ENCODE data around the gene TJP1.

- TF ChIP-seq POLR2AphosphoS5 (IDR thresholded peaks at IDR 0.05; ENCODE audit: low read depth, low read length) (no peak), TAF1 (IDR thresholded peaks at IDR 0.05; ENCODE audit: low read depth, low read length) (no peak), POLR2A (IDR thresholded peaks at IDR 0.05; ENCODE audit: low read depth, low read length) (no peak), POU2F2 (IDR thresholded peaks at IDR 0.05; ENCODE audit: low read depth, low read length) (no peak), PAX5 (IDR thresholded peaks at IDR 0.05; ENCODE audit: insufficient read depth, low read length, severe bottlenecking) (no peak)
Observed at GRCh38 chr15:29677871-29678461, 144.3 kb downstream of the TJP1 start.
